ENCODE results near the gene TLR2.

The TLR2 gene

DNA sequence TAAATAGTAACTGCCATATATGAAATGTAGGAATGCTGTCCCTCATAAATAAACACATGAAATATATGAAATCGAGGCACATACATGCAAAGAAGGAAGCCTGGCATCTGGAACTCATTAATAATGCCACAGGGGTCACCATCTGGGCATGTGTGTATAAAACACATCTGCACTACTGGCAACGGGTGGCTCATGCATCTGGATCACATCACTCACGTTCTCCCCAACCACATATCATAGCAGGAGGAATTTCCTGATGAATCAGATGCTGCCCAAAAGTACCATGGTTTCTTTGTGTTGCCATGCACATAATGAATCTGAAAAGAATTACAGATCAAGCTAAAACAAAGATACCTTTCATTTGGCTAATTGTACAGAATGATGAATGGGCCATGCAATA lies 47.2 kb downstream of the TLR2 start:
- peak; percentile 97 for DNase-seq (ENCODE audit: low spot score)

DNA sequence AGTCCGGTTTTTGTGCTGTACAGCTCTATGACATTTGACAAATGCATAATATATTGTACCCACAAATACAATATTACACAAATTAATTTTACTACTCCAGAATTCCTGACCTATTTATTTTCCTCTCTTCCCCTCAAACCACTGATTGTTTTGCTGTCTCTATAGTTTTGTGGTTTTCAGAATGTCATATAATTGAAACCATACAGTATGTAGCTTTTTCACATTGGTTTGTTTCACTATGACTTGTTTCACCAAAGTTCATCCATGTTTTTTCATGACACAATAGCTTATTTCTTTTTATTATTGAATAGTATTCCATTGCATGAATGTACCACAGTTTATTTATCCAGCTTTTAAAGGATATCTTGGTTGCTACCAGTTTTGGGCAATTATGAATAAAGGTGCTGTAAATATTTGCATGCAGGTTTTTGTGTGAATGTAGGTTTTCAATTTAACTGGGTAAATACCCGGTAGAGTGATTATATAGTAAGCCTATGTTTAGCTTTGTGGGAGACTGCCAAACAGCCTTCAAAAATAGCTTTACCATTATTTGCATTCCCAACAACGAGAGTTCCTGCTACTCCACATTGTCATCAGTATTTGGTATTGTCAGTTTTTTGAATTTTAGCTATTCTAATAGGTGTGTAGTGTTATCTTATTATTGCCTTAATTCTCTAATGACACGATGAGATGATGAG lies 49.8 kb downstream of the TLR2 start:
- DNase-seq (ENCODE audit: low spot score) = no peak

DNA sequence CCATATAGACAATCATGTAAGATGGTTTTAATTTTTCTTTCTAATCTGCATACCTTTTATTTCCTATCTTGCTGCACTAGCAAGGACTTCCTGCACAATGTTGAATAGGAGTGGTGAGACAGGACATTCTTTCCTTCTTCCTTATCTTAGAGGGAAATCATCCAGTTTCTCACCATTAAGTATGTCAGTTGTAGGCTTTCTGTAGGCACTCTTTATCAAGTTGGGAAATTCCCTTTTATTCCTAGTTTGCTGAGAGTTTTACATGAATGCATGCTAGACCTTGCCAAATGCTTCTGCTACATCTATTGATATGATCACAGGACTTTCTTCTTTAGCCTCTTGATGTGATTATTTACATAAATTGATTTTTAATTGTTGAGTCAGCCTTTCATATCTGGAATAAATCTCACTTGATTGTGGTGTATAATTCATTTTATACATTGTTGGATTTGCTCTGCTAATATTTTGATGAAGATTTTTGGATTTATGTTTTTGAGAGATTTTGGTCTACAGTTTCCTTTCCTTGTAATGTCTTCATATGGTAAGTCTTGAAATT lies 51.9 kb downstream of the TLR2 start:
- DNase-seq (ENCODE audit: low spot score) = peak; percentile 40

DNA sequence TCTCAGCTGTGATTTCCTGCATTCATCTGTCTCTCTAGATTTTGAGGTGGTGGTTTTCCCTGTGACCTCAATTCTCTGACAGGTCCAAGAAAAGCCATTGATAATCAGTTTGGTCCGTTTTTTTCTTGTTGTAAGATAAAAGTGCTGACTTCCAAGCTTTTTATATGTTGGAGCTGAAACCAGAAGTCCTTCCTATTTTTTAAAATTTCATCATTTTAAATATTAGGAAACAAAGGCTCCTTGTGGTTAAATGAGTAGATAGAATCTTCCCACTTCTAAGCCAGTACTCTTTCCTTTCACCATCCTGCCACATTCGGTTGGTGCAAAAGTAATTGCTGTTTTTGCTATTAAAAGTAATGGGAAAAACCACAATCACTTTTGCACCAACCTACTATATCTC lies 57.5 kb downstream of the TLR2 start:
- DNase-seq (ENCODE audit: low spot score) = no peak

DNA sequence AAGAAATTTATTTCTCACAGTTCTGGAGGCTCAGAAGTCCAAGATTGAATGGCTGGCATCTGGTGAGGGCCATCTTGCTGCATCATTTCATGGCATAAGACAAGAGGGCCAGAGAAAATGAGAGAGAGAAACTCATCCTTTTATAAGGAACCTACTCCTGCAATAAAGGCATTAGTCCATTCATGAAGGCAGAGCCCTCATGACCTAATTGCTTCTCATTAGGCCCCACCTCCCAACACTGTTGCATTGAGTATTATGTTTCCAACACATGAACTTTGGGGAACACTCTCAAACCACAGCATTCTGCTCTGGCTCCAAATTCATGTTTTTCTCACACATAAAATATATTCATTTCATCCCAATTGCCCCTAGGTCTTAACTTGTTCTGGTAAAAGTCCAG lies 61.6 kb downstream of the TLR2 start:
- DNase-seq (ENCODE audit: low spot score) = no peak

DNA sequence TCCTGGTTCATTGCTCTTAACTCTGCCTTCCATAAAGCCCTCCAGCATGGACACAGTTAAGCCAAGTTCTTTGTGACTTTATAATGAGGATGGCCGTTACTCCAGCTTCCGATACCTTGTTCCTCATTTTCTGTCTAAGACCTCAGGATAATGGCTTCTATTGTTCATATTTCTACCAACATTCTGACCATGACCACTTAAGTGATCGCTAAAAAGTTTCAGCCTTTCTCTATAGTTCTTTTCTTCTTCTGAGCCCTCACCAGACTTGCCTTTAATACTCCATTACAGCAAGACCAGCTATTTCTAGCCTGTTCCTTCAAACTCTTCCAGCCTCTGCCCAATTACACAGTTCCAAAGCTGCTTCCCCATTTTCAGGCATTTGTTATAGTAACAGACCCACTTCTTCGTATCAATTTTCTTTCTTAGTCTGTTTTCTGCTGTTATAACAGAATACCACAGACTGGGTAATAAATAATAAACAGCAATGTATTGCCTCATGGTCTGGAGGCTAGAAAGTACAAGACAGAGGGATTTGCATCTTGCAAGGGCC lies 63.4 kb downstream of the TLR2 start:
- peak; percentile 62 for DNase-seq (ENCODE audit: low spot score)

DNA sequence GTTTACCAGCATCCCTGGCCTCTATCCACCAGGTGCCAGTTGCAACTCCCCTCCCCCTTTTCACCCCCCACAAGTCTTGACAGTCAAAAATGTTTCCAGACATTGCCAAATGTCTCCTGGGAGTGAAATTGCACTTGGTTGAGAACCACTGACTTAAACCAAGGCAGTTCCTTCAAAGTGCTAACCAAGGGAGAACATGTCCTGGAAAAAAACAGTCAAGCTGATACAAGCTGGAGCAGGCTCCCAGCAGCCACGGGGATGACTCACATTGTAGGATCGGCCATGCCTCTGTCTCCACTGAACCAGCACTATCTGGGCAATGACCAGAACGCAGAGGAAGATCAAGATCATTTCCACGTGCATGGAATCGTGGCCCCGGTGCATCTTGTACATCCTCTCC lies 64.3 kb downstream of the TLR2 start:
- no peak for DNase-seq (ENCODE audit: low spot score)

DNA sequence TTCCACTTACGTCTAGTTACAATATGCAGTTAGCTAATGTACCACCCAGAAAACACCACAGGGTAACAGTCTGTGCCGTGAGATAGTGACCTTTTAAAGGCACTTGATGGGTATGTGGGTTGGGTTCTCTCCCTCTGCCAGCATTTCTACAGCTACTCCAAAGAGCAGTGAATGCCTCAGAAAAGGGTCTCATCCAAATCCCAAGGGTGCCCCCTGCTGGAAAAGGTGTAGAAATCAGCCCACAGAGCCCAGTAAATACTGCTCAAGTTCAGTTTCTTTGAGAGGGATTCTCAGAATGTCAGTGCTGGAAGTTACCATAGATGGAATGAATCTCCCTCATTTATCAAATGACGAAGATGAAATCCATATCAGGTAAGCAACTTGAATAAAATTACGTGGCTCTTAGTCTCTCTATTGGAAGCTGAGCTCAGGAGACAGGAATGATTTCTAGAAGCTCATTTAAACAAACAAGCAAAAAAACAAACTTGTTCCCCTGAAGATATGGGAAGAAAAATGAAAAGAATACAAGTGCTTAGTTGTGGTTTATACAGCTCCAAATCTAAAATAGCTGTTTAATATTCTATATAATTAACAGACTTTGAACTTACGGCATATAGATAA lies 66.2 kb downstream of the TLR2 start:
- peak; percentile 85 for DNase-seq (ENCODE audit: low spot score)

DNA sequence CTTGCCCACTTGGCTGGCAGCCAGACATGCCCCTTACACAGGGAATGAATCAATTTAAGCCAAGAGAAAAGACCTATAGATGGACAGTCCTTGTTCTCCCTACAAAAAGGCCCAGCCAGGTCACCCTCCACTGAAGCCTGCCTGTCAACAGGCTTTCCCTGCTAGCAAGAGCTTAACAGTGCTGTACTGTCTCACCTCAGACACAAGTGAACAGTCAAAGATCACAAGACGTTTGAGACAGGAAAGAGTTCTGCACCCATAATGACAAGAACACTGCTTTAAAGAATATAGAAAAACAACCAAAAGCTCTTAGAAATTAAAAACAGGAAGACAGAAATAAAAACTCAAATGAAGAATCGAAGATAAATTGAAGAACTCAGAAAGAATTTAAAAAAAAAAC lies 71.1 kb downstream of the TLR2 start:
- DNase-seq (ENCODE audit: low spot score) = peak; percentile 58

All from COLO829 (cell line).